ENCODE measurements around the gene EXOC3L2. TPM values are rescaled to one million over a fixed set of nuclear protein-coding genes. Genes with fewer than 3 reads are reported as not detected.

Gene EXOC3L2
- total and polyA plus RNA-seq, 2 of the 8 experiments (the other 6 are each of a cell fraction or from before 2014, with no cell fraction given) = 1.4 to 1.6 TPM

DNA sequence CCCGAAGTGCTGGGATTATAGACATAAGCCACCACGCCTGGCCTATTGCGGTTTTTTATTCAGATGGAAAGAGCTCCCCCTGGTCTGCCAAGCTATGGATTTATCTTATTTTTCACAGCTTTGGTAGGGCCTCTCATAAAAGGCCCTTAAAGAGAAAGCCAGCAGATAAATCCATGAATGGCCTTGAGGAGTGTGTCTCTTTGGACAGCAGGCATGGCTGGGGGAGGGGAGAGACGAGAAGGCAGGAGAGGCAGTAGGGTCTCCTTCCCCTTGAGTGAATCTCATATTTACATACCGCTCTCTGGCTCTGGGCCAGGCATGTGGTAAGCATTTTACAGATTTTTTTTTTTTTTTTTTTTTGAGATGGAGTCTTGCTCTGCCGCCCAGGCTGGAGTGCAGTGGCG, 31.1 kb upstream of the EXOC3L2 start (continued):
- TF ChIP-seq, protein P1, sequence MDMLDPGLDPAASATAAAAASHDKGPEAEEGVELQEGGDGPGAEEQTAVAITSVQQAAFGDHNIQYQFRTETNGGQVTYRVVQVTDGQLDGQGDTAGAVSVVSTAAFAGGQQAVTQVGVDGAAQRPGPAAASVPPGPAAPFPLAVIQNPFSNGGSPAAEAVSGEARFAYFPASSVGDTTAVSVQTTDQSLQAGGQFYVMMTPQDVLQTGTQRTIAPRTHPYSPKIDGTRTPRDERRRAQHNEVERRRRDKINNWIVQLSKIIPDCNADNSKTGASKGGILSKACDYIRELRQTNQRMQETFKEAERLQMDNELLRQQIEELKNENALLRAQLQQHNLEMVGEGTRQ (IDR thresholded peaks at IDR 0.05; ENCODE audit: low read length) = no peak
- no peak for TF ChIP-seq HDAC2 (IDR thresholded peaks at IDR 0.05; ENCODE audit: borderline replicate concordance in 1 of 2, low read depth in 2 of 2, low read length in 2 of 2)
- TF ChIP-seq, protein P2, sequence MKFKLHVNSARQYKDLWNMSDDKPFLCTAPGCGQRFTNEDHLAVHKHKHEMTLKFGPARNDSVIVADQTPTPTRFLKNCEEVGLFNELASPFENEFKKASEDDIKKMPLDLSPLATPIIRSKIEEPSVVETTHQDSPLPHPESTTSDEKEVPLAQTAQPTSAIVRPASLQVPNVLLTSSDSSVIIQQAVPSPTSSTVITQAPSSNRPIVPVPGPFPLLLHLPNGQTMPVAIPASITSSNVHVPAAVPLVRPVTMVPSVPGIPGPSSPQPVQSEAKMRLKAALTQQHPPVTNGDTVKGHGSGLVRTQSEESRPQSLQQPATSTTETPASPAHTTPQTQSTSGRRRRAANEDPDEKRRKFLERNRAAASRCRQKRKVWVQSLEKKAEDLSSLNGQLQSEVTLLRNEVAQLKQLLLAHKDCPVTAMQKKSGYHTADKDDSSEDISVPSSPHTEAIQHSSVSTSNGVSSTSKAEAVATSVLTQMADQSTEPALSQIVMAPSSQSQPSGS (IDR thresholded peaks at IDR 0.05; ENCODE audit: low read length) = no peak

All from H1 (cell line).